Esophagus muscularis mucosa (tissue), 4 donors: ENCODE results near the gene PCBP3.

Experiments used
- CTCF ChIP-seq, 3 experiments: fragments of 200-600 bp in 2 of 3; fragments of 450-650 bp in 1 of 3; sonication (generic) in 2 of 3; IDR thresholded peaks; one replicate each; pipeline ENCODE4 v1.5.1; 2017 to 2019; ENCODE audit warnings: antibody characterized with exemption in 3 of 3, mild to moderate bottlenecking in 2 of 3, moderate library complexity in 1 of 3
- EP300 ChIP-seq: sonication (generic); formaldehyde crosslinking; IDR thresholded peaks from one replicate; pipeline ENCODE4 v1.6.1; 2017; ENCODE audit warnings: antibody characterized with exemption
- POLR2AphosphoS5 ChIP-seq, 2 donors: sonication (generic); formaldehyde crosslinking; IDR thresholded peaks; one replicate each; pipeline ENCODE4 v1.6.1; 2017; ENCODE audit warnings: antibody characterized with exemption in 2 of 2

- TF ChIP-seq CTCF (IDR thresholded peaks at IDR 0.05) (no peak), EP300 (no peak), POLR2AphosphoS5 (IDR thresholded peaks at IDR 0.05) (no peak)
These were observed 204.8 kb downstream of the PCBP3 start for GRCh38 chr21:45848331-45848730.
